NCI-H510A treated with DMSO at 0.1 percent for 48 hours (cell line): ENCODE measurements around the gene ERC2.

Source experiments
- DNase-seq: peaks from one replicate; lab custom pipeline; 2025; lab: John Stamatoyannopoulos, UW

Gene ERC2

GRCh38 chr3:55826731-55827496, 641.4 kb downstream of the ERC2 start:
- no peak for DNase-seq

DNA sequence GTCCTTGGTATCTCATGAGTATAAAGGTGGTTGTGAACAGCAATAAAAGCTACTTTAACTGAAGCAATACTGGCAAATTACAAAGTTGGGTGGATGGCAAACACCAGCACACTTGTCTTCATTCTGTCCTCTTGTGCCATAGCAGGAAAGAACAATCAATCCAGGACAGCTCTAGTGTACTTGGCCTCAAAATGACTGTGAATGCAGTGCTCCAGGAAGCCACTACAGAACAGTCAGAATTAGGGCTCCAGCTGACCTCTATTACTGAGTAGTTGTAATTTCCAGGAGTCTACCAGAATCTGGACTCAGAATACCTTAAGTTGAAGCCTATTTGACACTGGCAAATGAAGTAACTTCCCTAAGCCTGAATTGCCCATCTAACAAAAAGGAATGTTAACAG, 642.2 kb downstream of the ERC2 start:
- DNase-seq, result no peak

DNA sequence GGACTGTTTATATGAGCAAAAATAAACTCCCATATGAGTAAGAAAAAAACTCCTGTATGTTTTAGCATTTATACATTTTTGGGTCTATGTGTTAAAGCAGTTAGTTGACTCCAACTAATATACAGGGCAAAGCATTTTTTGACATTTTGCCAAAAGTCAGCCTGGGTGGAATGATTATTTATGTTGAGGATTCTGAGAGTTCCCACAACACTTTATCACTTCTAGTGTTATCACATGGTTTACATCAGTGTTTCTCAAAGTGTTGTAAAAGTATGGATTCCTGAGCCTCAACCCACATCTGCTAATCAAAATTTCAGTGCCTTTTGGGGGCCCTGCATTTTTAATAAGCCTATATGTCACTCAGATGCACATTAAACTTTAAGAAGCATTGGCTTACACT, 643.9 kb downstream of the ERC2 start:
- no peak for DNase-seq

- no peak for DNase-seq
These were observed 644.4 kb downstream of the ERC2 start for GRCh38 chr3:55823829-55824228.

DNA sequence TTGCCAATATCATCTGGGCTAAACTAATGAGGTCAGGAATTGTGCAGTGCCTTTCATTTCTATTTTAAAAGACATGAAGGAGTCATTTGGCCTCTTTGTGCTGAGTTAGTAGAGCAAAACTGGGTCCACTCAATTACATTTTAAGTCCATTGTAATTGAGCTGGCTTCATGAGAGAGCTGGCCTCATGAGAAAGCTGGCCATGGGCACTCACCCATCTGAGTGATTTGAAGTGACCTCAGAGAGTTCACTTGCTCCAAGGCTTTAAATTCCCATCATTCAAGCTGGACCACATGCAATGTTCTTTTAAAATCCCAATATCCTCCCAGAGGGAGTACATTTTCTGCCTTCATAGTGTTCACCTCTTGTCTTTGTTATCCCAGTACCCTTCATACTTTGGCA, 645.3 kb downstream of the ERC2 start:
- no peak for DNase-seq

- DNase-seq, result no peak
These were observed 649.3 kb downstream of the ERC2 start for GRCh38 chr3:55819005-55819404.

- DNase-seq, result no peak
These were observed 649.8 kb downstream of the ERC2 start for GRCh38 chr3:55818485-55818884.

DNA sequence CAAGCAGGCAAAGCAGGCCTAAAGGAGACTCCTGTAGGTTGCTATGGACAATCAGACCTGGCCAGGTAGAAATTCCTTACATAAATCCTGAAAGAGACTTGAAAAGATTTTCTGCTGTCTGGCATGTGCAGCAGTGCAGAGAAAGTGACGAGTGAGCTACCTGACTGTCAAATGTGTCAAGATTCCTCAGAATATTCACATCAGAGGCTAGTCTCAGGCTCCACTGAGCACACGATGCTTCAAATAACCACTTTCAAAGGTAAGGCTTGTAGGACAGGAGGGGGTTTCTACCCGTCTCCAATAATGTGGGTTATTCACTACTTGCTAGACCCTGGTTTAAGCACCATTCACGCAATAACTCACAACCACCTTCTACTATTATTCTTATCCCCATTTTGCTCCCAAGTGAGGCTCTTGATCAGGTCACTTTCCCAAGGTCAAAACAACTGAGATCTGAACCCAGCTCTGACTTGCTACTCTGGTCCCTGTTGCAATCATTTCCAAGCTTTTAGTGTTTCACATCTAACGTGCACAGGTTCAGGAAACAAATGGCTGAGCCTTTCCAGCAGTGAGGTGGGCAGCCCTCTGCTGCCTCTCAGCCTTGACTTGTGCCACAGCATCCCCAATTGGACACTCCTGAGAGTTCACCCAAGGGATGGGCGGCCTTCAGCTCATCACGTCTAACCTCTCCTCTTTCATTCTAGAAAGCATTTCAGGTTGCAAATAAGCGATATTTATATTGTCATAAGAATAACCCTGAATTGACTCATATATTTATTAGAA, 651.3 kb downstream of the ERC2 start:
- DNase-seq, result no peak

- no peak for DNase-seq
These were observed 653.0 kb downstream of the ERC2 start for GRCh38 chr3:55815262-55815661.

DNA sequence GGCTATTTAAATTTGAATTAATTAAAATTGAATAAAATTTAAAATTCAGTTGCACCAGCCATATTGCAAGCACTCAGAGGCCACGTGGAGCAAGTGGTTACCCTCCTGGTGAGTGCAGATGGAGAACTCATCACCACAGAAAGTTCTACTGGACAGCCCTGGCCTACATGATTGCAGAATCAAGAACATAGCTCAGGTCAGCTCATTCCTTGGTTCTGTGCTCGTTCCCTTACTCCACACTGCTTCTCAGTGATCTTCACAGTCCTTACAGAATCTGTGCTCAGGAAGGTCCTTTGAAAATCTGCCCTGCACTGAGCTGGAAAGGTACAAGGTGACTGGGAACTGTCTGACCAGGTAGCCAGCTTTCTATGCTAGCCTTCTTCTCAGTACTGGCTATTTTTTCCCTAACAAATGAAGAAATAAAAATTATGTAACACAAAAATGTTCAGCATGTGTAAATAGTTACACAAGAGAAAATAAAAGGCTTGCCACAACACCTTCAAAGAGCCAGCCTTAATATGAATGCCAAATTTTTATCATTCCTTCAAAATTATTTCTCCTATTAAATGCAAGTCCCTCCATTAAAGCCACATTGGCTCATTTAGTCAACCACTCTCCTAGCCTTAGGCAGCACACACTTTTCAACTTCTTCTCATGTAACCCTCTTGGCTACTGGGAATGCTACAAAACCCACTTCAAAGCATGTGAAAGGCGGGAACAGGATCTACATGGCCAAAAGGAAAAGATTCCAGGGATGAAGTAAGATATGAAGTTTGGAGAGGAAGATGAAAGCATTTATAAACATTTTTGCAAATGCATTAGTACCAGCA, 654.8 kb downstream of the ERC2 start:
- no peak for DNase-seq

GRCh38 chr3:55812394-55813013, 655.8 kb downstream of the ERC2 start:
- no peak for DNase-seq

- DNase-seq, result no peak
These were observed 661.1 kb downstream of the ERC2 start for GRCh38 chr3:55807210-55807609.

DNA sequence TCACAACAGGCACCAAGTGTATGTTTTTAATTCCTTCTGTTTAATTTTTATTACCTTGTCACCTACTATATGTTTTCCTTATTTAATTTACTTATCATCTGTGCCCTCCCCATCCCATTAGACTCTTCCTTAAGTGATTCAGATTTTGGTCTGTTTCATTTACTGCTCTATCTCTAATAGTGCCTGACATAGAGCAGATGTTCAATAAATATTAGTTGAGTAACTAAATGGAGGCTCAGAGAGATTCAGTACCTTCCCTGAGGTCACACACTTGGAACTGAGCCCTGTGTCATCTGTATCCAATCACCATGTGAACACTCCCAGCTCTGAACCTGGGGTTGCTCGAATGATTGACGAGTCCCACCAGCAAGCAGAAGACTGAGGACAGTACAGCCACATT, 663.1 kb downstream of the ERC2 start:
- DNase-seq, result no peak

DNA sequence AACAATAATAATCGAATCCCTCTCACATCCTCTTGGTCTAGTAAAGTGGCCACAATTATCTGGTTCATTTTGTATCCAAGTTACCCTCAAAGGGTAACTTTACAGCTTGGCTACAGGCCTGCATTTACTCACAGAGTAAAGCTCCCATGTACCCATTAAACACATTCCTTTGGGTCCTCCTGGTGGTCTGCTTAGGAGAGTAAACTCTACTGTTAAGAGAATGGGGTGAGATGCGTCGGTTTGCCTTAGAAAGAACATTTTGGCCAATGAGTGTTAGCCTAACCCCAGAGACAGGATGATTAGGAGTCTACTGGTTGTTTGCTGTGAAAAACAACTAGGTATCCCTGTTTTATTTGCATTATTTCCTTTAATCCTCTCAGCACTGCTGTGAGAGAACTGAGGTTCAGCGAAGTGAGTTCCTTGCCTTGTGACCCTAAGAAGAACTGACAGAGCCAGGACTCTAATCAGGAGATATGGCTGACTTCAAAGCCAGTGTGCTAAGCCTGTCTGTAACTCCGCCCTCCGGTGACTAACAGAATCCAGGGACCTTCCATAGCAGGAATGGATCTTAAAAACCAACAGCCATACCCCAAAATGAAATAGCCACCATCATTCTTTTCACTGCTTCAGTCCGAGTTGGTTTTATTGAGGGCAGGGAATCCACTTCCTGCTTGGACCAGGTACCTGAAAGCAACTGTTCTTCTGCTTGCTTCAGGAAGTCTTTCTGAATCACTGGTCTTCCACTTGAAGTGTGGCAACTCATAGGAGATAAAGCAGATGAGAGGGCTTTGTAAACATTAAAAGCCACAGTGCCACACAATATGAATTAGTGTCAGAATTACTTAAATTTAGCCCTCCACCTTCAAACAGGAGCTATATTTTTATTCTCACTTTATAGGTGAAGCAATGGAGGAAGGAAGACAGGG, 663.8 kb downstream of the ERC2 start:
- DNase-seq, result no peak

- no peak for DNase-seq
These were observed 665.5 kb downstream of the ERC2 start for GRCh38 chr3:55802816-55803215.

DNA sequence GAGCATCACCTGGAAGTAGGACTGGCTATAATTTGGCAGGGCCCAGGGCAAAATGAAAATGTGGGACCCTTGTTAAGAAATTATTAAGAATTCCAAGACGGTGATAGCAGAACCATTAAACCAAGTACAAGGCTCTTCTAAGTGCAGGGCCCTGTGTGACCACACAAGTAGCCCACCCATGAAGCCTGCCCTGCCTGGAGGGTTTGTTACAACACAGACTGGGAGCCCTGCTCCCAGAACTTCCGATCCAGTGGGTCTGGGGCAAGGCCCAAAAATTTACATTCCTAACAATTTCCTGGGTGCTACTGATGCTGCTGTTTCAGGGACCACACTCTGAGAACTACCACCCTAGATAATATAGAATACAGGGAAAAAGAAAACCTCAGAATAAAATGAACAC, 666.6 kb downstream of the ERC2 start:
- no peak for DNase-seq

- no peak for DNase-seq
These were observed 667.2 kb downstream of the ERC2 start for GRCh38 chr3:55801068-55801467.

- DNase-seq, result no peak
These were observed 670.5 kb downstream of the ERC2 start for GRCh38 chr3:55797775-55798174.

DNA sequence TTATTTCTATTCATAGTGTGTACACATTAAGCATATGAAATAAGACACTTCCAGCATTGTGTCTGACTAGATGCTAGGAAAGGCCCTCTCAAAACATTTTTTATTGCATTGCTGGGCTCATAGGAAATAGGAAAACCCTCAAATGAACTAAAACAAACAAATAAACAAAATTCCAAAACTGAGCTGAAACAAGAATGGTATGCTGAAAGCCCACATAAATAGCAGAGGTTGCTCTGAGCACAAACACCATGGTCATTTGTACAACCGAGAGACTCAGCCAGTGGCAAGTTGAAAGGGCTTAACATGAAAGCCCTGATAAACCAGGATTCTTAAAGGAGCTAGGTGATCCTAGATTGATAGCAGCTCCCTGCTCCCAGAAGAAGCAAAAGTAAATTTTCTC, 671.2 kb downstream of the ERC2 start:
- no peak for DNase-seq

- no peak for DNase-seq
These were observed 671.7 kb downstream of the ERC2 start for GRCh38 chr3:55796533-55796932.

DNA sequence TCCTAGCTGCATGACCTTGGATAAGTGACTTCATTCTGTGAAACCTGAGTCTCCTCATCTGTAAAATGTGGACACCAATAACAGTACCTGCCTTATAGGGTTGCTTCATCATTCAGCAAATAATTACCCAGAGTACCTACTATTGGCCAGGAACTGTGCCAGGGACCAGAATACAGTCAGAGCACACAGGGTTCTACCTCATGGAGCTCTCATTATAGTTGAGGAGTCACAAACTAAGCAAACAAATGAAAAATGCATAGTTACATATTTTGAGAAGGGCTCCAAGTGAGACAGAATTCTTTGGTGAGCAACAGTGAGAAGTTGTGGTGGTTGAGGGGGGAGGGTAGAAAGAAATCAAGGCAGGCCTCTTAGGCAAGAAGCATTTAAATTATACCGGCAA, 672.5 kb downstream of the ERC2 start:
- no peak for DNase-seq
